Bronchial epithelial cell (primary cell): ENCODE measurements around the gene YLPM1. TPM values are rescaled to one million over a fixed set of nuclear protein-coding genes. Genes with fewer than 3 reads are reported as not detected.

Experiments
- DNase-seq: peaks from one replicate; pipeline ENCODE4 v3.0.0-alpha.2; 2010; ENCODE audit warnings: low read depth
- FAIRE-seq: peaks from 2 replicates; lab custom pipeline; 2011; peaks lifted over from hg19 to GRCh38; lab: Jason Lieb, UNC
- H3K27me3 ChIP-seq: 2 replicates; pipeline ENCODE4 v1.5.1; 2011; ENCODE audit warnings: low read length; ENCODE audit not compliant: control insufficient read depth, insufficient read depth
- H3K36me3 ChIP-seq: 2 replicates; pipeline ENCODE4 v1.5.1; 2011; ENCODE audit warnings: low read length; ENCODE audit not compliant: control insufficient read depth, insufficient read depth
- H3K4me3 ChIP-seq: 2 replicates; pipeline ENCODE4 v1.5.1; 2011; ENCODE audit warnings: mild to moderate bottlenecking, low read depth, low read length, control low read depth
- total RNA-seq: library from RNA; depleted of rRNA; stranded (reverse); fragments of >200 nt; gene quantifications from 2 replicates; pipeline ENCODE4 v1.2.1, GENCODE V29; 2014
- TF ChIP-seq, protein P1 (sequence below): IDR thresholded peaks from 2 replicates; pipeline ENCODE4 v1.5.1; 2011; ENCODE audit warnings: mild to moderate bottlenecking, moderate library complexity, low read length, control low read depth, inconsistent platforms; ENCODE audit not compliant: insufficient read depth, severe bottlenecking

YLPM1 gene
- total RNA-seq, 1 donor from 2014 or later, result 17.4 TPM

DNA sequence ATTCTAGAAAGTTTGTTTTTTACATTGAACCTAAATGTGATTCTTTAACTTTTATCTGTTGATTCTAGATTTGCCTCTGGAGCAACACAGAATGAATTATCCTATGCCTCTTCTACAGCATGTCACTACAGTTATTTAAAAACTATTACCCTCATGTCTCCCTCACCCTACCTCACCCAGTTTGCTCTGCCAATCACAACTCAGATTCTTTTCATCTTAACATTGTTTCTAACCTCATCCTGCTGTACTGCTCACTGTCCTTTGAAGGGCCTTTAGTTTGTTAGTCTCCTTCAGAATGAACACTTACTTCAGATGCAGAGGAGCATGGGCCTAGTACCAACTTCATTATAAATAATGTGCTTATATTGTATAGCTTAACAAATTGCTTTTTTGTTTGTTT is 21.5 kb downstream of the YLPM1 start:
- TF ChIP-seq, protein P1, sequence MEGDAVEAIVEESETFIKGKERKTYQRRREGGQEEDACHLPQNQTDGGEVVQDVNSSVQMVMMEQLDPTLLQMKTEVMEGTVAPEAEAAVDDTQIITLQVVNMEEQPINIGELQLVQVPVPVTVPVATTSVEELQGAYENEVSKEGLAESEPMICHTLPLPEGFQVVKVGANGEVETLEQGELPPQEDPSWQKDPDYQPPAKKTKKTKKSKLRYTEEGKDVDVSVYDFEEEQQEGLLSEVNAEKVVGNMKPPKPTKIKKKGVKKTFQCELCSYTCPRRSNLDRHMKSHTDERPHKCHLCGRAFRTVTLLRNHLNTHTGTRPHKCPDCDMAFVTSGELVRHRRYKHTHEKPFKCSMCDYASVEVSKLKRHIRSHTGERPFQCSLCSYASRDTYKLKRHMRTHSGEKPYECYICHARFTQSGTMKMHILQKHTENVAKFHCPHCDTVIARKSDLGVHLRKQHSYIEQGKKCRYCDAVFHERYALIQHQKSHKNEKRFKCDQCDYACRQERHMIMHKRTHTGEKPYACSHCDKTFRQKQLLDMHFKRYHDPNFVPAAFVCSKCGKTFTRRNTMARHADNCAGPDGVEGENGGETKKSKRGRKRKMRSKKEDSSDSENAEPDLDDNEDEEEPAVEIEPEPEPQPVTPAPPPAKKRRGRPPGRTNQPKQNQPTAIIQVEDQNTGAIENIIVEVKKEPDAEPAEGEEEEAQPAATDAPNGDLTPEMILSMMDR, result no peak
- no peaks in the 10 kb centered on the region for H3K27me3 ChIP-seq
- no peak overlapping the region for H3K4me3 ChIP-seq
- DNase-seq, result no peak
- peaks cover 16% of the 10 kb centered on the region for H3K36me3 ChIP-seq
- no peak for FAIRE-seq

- DNase-seq (no peak), FAIRE-seq (no peak)
- TF ChIP-seq, protein P1, result no peak
- Histone ChIP-seq H3K4me3 (no peak overlapping the region), H3K36me3 (peaks cover 16% of the 10 kb centered on the region), H3K27me3 (no peaks in the 10 kb centered on the region)
Observed at GRCh38 chr14:74785056-74785613, 22.0 kb downstream of the YLPM1 start.

DNA sequence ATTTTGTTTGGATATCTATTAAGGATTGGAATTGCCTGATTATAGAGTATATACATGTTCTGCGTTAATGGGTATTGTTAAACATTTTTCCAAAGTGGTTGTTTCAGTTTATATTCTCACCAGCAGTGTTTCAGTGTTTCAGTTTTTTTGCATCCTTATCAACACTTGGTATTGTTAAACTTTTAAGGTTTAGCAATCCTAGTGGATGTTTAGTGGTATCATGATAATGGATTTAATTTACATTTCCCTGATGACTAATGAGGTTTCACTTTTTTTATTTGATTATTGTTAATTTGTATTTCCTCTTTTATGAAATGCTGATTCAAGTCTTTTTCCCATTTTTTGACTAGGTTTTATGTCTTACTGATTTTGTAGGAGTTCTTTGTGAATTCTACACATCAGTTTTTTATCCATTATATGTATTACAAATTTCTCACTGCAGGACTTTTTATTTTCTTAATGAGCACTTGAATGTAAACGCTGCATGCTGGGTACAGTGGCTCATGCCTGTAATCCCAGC is 23.7 kb downstream of the YLPM1 start:
- no peak for FAIRE-seq

GRCh38 chr14:74792249-74793039 is 29.3 kb downstream of the YLPM1 start:
- TF ChIP-seq, protein P1, result no peak
- H3K36me3 ChIP-seq, result peaks cover 1% of the 10 kb centered on the region
- H3K4me3 ChIP-seq, result no peak overlapping the region
- DNase-seq (no peak), FAIRE-seq (no peak)
- H3K27me3 ChIP-seq, result no peaks in the 10 kb centered on the region

More for the DNA sequence above, 23.7 kb downstream of the YLPM1 start:
- TF ChIP-seq, protein P1, result no peak
- Histone ChIP-seq H3K4me3 (no peak overlapping the region), H3K27me3 (no peaks in the 10 kb centered on the region), H3K36me3 (peaks cover 8% of the 10 kb centered on the region)
- no peak for DNase-seq

DNA sequence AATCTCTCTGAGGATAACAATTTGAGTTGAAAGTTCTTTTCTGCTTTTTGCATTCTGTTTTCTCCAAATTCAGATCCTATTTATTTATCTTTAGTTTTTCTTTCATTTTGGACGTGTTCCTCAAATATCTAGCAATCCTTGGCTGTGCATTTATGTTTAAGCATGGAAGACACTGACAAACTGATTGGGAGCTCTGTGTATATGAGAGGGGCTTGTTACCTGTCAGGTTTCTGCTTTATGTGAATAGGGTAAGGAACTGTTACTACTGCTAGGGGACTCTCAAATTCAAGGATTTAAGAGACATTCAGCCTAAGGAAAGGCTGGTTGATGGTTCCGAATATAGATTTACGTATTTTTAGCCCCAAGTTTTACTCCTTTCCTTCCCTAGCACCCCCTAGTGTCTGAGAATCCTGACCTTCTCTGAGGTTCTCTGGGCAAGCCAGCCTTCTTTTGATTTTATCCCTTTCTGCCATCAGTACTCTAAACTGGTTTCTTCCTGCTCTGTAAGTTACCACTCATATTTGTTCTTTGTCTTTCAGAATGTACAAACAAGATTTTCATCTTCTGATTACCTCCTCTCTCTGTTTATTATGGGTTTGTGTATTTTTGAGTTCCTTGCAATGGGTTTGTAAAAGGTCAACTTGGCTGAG is 30.5 kb downstream of the YLPM1 start:
- no peak for DNase-seq
- H3K27me3 ChIP-seq, result no peaks in the 10 kb centered on the region
- no peak for FAIRE-seq
- H3K4me3 ChIP-seq, result no peak overlapping the region
- TF ChIP-seq, protein P1, result peak; percentile 33
- H3K36me3 ChIP-seq, result peaks cover 5% of the 10 kb centered on the region
